Fibroblast of pulmonary artery (primary cell): ENCODE measurements around the gene IGFBP1.

Experiments
- DNase-seq: peaks from one replicate; pipeline ENCODE4 v3.0.0-alpha.2; 2010; ENCODE audit warnings: low read depth
- H3K4me3 ChIP-seq: replicated peaks from 2 replicates; pipeline ENCODE4 v1.5.1; 2011; ENCODE audit warnings: low read depth, mild to moderate bottlenecking, control low read depth, low read length, moderate library complexity
- TF ChIP-seq, protein P1 (sequence below): IDR thresholded peaks from 2 replicates; pipeline ENCODE4 v1.5.1; 2011; ENCODE audit warnings: mild to moderate bottlenecking, control low read depth, low read length, inconsistent platforms; ENCODE audit errors: missing control alignments

IGFBP1 gene

DNA sequence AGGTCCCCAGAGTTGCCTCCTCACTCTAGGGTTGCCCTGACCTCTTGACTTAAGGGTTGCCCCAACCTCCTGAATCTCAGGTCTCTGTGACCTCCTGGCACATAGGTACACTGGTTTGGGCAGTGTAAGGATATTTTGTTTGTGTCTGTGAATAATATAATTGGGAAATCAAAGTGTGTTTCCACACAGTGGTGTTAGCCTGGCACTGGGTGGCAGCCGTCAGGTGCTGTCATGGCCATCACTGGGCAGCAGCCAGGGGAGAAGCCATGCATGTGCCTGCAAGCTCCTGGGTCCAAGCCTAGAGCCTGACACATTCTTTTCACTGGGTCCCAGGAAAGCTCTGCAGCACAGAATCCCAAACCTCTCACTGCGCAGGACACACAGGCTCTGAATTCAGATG lies 11.8 kb upstream of the IGFBP1 start:
- TF ChIP-seq, protein P1, sequence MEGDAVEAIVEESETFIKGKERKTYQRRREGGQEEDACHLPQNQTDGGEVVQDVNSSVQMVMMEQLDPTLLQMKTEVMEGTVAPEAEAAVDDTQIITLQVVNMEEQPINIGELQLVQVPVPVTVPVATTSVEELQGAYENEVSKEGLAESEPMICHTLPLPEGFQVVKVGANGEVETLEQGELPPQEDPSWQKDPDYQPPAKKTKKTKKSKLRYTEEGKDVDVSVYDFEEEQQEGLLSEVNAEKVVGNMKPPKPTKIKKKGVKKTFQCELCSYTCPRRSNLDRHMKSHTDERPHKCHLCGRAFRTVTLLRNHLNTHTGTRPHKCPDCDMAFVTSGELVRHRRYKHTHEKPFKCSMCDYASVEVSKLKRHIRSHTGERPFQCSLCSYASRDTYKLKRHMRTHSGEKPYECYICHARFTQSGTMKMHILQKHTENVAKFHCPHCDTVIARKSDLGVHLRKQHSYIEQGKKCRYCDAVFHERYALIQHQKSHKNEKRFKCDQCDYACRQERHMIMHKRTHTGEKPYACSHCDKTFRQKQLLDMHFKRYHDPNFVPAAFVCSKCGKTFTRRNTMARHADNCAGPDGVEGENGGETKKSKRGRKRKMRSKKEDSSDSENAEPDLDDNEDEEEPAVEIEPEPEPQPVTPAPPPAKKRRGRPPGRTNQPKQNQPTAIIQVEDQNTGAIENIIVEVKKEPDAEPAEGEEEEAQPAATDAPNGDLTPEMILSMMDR: no peak
- no peak overlapping the region for H3K4me3 ChIP-seq
- DNase-seq: no peak

DNA sequence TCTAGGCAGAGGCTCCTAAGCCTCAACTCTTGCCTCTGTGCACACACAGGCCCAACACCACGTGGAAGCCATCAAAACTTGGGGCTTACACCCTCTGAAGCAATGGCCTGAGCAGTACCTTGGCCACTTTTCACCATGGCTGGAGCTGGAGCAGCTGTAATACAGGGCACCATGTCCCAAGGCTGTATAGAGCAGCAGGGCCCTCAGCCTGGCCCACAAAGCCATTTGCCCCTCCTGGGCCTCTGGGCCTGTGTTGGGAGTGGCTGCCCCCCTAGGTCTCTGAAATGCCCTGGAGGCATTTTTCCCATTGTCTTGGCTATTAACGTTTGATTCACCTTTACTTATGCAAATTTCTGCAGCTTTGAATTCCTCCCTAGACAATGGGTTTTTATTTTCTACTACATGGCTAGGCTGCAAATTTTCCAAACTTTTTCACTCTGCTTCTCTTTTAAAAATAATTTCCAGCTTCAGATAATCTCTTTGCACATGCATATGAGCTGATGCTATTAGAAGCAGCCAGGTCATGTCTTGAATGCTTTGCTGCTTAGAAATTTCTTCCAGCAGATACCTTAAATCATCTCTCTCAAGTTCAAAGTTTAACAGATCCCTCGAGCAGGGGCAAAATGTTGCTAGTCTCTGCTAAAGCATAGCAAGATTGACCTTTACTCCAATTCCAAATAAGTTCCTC lies 9.7 kb upstream of the IGFBP1 start:
- no peak for DNase-seq
- TF ChIP-seq, protein P1: no peak
- no peak overlapping the region for H3K4me3 ChIP-seq

DNA sequence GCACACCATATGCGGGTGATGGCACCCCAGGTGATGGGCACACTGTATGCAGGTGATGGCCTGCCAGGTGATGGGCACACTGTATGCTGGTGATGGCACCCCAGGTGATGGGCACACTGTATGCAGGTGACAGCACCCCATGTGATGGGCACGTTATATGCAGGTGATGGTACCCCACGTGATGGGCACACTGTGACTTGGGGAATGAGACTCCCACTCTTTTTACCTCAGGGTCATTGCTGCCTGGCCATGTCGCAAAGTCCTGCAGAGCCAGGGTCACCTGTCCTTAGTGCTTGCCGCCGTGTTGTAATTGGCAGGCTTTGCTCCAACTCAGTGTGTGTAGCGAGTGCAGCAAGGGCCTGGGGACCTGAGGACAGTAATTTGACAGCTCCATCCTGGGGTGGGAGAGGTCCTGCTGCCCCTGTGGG lies 7.8 kb upstream of the IGFBP1 start:
- H3K4me3 ChIP-seq: no peak overlapping the region
- DNase-seq: no peak
- TF ChIP-seq, protein P1: no peak

DNA sequence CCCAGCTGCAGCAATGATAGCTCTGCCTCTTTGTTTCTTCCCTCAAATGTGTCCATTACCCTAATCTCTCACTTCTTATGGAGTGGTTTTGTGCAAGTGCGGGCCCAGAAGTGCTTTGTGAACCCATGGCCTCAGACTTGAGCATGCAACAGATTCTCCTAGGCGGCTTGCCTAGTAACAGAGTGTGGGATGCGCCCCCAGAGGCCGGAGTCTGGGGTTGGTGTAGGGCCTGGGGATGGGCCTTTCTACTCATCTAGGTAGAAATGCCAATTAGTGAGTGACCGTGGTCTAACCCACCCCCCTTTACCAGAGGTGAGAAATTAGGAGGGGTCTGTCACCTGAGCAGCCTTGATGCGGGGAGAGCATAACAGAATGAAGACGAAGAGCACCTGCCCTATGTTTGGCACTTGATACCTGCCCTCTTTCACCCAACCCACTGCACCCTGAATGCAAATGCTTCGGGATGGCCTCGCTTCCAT lies 7.0 kb upstream of the IGFBP1 start:
- TF ChIP-seq, protein P1: no peak
- DNase-seq: no peak
- H3K4me3 ChIP-seq: no peak overlapping the region

DNA sequence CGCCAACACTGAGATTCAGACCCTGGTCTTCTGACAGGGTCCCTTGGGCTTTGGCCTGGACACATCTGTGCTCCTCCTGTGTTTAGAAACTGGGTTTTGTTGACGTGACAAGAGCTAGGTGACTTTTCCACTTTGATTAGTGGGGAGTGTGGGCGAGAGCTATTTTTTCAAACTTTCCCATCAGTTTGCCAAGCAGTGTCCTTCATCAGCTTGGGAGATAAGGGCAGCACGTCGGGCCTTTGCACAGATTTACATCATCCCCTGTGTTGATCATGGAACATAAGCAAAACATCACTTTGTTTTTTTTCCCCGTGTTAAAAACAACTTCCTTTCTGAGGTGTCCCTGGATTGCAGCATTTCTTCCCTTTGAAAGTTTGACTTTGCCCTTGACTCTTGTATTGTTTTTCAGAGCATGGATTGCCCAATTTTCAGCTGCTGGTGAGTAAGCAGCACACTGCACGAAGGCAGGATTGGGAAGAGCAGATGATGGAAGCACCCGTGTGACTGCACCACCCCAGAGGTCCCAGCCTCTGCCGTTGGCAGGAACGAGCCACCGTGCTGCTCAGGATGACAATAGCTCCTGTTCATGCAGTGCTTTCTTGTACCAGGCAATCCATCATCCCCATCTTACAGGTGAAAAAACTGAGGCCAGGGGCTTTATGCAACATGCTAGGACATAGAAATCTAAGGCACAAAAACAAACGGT lies 6.4 kb upstream of the IGFBP1 start:
- H3K4me3 ChIP-seq: no peak overlapping the region
- peak; percentile 98 for DNase-seq
- TF ChIP-seq, protein P1: no peak

DNA sequence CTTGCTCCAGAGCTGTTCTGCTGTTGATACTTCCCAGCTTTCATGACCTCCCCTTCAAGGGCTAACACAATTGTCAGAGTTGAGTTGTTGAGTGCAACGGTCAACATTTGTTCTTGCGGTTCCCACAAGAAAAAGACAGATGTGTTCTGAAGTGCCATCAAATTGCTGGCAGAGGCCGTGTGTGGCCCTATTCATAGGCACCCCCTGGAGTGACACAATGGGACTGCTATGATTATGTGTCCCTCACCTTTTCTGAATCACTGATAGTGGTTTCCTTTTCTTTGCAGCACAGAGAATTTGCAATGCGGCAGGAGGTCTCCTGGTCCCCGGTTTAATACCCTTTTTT lies 5.8 kb upstream of the IGFBP1 start:
- DNase-seq: no peak
- H3K4me3 ChIP-seq: no peak overlapping the region
- TF ChIP-seq, protein P1: no peak

DNA sequence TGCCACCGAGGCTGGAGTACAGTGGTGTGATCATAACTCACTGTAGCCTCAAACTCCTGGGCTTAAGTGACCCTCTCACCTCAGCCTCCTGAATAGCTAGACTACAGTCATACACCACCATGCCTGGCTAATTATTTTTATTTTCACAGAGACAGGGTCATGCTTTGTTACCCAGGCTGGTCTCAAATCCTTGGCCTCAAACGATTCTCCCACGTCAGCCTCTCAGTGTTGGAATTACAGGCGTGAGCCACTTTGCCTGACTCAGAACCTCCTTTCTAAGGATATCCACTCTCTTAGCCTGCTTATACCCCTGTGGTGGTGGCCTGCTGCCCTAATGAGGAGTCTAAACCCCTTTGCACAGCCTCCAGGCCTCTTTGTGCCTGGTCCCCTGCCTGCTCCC lies 4.2 kb upstream of the IGFBP1 start:
- TF ChIP-seq, protein P1: no peak
- H3K4me3 ChIP-seq: no peak overlapping the region
- DNase-seq: no peak
